GM21367 (cell line): ENCODE measurements around the gene GRIP1.

Source experiments
- ATAC-seq: cut with Tn5 transposase; IDR thresholded peaks from one replicate; pipeline ENCODE4 v1.9.1; 2021; ENCODE audit not compliant: unreplicated experiment

The GRIP1 gene

DNA sequence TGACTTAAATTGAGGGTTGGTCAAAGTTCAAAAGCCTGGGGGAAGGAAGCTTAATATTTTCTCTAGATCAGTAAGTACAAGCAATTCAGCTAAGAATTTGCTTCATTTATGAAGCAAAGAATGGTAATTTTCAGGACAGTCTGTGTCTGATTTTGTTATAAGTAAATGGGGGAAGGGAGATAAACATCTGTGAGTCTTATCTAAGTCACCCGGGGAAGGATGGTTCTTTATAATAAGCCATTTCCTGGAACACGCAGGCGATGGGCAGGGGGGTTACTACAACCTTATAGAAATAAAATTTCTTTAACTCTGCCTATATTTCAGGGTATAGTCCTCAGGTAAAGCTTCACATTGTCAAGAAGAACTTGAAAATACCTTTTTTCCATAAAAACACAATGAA is 333.7 kb downstream of the GRIP1 start:
- no peak for ATAC-seq

DNA sequence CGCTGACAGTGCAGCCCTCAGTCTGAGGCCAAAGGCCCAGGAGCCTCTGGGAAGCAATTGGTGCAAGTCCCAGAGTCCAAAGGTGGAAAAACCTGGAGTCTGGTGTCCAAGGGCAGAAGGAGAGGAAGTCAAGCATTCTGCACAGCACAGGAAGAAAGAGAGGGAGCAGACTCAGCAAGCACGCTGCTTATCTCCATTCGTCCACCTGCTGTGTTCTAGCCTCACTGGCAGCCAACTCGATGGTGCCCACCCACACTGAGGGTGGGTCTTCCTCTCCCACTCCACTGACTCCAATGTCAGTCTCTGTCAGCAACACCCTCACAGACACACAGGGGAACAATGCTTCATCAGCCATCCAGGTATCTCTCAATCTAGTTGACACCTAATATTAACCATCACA is 337.8 kb downstream of the GRIP1 start:
- ATAC-seq = no peak

DNA sequence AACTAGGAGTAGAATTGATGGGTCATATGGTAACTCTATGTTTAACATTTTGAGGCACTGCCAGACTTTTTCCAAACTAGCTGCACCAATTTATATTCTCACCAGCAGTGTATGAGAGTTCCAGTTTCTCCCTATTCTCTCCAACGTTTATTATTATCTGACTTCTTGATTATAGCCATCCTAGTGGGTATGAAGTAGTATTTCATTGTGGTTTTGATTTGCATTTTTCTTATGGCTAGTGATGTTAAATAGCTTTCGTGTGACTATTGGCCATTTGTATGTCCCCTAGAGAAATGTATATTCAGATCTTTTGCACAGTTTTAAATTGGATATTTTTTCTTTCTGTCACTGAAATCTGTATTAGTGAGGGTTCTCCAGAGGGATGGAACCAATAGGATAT is 338.7 kb downstream of the GRIP1 start:
- ATAC-seq = no peak

DNA sequence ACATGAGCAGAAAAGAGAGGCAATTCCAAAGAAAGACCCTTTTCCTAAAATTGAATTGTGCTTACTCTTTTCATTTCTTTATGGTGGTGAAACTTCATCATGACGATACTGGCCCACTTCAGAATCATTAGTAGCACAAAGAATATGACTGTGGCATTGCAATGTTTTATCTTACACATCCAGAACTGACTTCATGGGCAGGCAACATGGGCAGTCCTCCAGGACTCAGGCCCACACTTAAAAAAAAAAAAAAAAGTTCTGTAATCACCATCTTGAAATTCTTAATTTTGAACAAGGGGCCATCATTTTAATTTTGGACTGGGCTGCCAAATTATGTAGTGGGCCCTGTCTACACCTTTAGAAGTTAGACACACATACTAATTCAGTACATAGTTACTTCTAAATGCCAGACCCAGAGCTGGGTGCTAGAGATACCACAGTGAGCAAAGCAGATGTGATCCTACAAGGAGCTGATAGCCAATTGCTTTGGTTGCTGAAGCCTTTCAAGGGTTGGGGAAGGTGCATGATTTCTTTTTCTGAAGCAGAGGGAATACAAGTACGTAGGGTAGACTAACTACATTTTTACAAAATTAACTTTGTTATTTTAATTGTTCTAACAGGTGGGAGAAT is 341.4 kb downstream of the GRIP1 start:
- no peak for ATAC-seq

DNA sequence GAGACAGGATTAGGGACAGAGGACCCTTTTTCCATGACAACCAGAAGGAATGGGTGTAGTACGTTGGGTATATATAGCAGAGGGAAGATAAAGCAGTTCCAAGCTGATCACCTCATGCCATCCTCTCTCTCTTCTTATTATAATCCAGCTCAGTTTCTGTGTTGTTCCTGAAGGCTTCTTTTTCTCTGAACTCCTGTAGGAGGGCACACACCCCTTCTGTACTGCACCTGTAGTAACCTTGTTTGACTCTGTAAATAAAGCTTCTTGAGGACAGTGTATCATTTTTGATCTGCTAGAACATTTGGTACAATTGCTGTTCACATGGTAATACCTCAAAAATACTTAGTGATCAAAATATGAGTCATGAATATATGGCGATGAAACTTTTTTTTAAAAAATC is 343.1 kb downstream of the GRIP1 start:
- ATAC-seq = no peak

DNA sequence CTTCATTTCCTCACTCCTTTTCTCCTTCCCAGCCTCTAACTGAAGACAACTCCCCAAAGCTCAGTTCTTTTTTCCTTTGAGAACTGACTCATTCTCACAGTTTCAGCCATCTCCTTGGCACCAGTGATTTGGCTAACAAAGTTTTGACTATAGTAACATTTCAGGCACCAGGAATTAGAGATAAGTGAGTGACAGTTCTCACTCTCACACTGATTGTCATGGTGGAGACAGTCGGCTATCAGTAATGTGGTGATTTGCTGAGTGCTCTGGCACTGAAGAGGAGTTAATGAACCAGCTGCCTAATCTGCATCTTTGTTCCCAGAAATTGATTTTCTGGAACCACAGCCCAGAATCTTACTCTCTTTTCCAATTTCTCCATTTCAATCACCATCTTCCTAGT is 347.1 kb downstream of the GRIP1 start:
- no peak for ATAC-seq

DNA sequence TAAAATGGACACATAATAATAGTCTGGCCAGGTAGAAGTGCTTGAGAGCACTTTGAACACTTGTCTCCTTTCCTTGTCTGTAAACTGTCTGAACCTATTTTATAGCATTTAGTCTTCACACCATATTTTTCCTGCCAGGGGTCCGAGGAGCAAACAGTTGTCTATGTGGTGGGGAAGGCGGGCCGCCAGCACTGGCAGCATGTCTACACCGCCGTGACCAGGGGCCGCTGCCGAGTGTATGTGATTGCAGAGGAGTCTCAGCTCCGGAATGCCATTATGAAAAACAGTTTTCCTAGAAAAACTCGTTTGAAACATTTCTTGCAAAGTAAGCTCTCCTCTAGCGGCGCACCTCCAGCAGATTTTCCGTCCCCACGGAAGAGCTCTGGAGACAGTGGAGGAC is 347.9 kb downstream of the GRIP1 start:
- no peak for ATAC-seq

DNA sequence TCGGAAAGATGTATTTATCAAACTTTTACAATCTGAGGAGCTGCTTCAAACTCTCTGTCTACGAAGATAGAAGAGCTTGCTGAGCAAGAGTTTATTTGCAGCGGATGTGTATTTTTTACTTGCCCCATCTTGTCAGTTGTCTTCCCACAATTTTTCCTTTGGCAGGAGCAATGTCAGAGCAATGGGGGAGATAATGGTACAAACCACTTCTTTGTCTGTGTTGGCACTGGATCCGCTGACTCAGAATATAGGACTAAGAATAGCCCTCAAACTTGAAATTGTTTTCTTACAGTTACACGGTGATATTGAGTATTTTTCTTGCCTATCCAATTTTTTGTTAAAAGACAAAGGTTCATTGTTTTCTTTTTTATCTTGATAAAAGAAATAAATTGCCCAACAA is 348.9 kb downstream of the GRIP1 start:
- no peak for ATAC-seq

DNA sequence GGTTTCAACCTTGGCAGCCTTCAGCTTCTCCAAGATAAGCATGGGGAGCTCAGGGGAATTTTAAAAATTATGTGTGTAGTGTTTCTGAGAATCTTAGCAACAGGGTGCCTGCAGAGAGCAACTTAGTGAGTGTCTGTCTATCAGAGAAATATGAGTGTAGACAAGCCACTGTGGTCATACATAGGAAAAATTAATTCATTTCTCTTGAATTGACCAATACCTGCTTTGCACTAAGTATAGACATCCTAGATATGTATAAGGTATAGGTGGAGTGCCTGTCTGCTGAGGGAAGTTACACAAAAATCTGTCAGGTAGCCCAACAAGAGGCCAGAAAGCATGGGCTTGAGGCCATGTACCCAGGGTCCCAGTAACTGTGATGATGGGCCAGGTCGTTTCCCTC is 355.9 kb downstream of the GRIP1 start:
- ATAC-seq = no peak

DNA sequence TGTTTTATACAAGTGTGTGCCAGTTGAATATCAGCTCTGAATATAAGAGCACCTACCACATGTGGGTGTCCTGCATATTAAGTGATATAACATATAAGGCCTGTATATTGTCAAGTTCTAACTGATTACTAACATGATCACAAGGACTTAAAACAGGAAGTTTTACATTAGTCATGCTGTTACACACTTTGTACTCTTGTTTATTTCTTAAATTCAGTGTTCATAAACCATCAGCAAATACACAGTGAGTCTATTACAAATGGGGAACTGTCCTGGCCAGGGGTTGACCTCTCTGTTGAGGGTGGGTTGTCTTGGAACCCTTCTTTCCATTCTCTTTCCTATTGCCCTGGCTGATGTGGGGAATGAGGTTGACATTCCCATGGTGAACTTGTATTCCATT is 357.4 kb downstream of the GRIP1 start:
- no peak for ATAC-seq

DNA sequence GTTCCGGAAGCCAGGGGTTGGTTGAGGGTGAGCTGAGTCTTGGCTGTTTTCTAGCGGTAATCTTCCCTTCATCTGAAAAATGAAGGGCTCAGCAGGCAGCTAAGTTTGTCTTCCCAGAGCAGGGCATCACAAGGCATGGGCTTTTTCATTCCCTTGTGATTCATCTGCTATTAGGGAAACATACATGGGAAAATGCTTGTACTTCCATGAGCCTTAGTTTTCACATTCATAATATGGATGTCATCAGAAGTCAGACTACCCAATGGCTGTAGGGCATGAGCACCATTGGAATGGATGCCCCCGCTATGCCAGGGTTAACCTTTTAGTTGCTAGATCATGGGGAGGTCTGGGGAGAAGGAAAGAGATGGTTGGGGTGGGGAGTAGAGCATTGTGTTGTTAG is 357.9 kb downstream of the GRIP1 start:
- ATAC-seq = no peak

DNA sequence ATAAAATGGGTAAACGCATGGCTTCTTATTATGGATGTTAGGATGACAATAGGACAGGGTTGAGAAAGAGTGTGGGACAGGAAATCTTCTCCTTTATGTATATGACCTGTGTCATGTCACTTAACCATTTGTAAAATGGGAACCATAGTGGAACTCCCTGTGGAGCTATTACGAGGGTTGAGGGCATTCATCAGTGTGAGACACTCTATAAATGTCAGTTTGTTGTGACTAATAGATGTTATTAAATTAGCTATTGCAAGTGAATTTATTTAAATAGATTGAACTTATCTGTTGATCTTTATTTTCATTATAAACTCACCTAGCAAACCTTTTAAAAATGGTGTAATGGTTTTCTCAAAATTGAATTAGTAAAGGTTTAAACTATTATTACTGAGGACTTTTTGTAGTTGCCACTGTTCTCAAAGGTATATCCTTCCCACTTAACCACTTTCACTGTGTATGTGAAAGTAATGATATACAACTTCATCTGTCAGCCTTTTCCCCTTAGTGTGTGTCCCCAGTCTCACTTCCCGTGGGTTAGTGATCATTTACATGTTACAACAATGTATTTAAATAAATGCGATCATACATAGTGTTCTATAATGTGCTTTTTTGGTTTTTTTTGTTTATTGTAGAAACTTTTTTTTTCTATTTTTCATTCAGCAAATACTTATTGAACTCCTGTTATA is 359.5 kb downstream of the GRIP1 start:
- no peak for ATAC-seq

DNA sequence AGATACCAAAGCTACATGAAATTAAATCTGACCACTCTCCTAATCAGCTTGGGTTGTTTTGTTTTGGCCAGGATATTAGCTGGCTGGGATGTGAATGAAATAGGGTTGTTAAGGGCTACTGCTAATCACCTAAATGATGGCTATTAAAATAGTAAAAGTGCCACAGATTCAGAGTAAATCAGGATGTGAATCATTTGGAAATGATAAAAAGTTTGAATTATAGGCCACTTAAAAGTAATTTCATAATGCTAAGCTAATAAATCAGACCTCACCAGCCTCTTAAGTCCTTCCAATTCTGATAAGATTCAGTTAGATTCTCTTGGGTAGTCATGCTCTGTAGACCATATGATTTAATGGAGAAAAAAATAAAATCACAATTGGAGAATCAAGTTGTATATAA is 364.6 kb downstream of the GRIP1 start:
- no peak for ATAC-seq

DNA sequence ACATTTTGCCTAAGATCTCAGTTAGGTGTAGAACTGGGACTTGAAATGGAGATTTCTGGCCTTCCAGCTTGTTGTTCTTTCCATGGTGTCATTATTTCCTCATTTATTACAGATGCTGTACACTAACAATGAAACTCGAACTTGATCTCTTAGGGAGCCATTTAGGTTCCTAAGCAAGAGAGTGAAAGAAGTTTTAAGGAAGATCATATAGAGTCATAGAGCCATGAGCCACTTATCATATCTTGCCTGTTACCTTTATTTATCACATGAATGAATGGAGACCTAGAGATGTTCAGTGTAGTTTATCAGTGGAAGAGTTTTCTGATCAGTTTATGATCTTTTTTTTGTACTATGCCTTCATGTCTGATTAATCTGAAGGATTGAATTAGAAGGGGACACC is 366.7 kb downstream of the GRIP1 start:
- no peak for ATAC-seq

DNA sequence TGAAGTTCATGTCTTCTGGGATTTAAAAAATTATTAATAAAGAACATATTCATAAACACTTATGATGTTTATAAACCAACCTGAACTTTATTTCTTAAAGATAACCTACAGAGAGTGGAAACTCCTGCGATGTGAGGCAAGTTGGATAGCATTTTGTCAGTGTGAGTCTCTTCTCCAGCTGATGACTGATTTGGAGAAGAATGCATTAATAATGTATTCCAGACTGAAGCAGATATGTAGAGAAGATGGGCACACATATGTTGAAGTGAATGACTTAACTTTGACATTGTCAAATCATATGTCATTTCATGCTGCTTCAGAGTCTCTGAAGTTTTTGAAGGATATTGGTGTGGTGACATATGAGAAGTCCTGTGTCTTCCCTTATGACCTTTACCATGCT is 369.3 kb downstream of the GRIP1 start:
- ATAC-seq = no peak

DNA sequence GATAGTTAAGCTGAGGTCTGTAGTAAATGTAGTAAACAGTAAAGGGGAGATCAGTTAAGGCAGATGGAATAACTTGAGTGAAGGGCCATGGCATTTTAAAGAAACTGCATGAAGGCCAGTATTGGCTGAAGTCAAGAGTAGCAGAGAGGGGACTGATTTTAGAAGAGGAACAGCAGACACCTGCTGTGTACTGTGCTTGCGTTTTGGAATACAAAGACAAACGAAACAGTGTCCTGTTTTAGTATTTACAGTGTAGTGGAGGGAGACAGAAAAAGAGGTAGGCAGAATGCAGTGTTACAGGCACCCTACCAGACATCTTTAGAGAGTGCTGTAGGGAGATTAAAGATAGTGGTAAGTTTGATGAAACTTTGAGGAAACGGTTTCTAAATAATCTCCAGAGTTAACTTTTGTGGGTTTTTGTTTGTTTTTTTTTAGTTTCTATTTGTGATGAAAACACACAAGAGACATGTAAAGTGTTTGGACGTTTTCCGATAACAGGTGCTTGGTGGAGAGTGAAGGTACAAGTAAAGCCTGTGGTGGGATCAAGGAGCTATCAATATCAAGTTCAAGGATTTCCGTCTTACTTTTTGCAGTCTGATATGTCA is 374.5 kb downstream of the GRIP1 start:
- no peak for ATAC-seq

DNA sequence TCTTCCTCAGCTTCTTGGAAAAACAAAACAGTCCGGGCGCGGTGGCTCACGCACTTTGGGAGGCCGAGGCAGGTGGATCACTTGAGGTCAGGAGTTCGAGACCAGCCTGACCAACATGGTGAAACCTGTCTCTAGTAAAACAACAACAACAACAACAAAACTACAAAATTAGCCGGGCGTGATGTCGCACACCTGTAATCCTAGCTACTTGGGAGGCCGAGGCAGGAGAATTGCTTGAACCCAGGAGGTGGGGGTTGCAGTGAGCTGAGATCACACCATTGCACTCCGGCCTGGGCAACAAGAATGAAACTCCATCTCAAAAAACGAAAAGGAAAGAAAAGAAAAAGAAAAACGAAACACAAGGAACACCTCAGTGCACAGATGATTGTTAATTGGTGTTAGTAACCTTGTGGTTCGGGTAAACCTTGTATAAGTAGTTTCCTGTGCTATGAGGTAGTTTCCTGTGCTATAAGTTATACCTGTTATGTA is 375.5 kb downstream of the GRIP1 start:
- peak; percentile 38 for ATAC-seq

DNA sequence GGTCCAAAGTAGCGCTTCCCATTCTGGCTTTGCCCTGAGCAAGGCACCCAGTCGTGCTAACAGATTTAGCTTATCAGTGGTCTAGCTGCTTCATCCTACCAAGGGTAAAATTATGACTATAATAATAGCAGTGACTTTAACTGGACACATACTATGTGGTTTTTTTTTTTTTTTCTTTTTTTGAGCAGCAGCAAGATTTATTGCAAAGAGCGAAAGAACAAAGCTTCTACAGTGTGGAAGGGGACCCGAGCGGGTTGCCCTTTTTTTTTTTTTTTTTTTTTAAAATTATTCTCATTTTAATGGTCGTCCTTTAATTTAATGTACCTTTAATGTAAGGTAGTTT is 376.1 kb downstream of the GRIP1 start:
- ATAC-seq = no peak

DNA sequence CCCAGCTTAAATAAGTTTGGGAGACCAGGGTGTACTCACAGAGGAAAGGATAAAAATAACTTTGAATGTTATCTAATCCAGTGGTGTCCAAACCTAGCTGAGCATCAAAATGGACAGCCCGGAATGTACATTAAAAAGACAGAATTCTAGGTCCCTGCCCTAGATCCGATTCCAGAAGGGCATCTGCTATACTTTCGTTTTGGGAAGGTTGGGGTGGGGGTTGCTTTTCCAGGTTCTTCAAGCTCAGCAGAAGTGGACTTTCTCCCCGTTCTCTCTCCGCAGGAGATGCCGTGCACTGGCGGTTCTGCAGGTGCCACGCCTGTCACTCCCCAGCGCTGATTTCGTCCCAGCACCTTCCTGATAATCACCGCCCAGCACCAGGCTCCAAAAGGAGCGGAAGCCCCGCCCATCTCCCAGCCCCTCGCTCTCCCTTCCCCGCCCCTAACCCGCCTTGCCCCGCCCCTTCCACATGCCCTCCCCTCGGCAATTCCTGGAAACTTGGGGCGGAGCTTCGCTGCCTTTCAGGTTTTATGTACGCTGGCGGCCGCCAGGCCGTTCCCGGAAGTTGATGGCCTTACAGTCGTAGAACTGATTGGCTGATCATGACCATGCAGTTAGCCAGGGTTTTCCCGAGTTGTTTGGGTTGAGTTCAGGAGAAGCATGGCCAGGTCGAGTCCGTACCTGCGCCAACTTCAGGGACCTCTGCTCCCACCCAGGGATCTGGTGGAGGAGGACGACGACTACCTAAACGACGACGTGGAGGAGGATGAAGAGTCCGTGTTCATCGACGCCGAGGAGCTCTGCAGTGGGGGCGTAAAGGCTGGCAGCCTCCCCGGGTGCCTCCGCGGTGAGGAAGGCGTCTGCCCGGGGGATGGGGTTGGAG is 376.7 kb downstream of the GRIP1 start, which contains the start of gene HELB:
TSS of gene HELB (plus strand) at position 550 of the 883 bp plus-strand sequence. CDS start at position 661, 111 bp downstream.
- peak; percentile 91 for ATAC-seq

DNA sequence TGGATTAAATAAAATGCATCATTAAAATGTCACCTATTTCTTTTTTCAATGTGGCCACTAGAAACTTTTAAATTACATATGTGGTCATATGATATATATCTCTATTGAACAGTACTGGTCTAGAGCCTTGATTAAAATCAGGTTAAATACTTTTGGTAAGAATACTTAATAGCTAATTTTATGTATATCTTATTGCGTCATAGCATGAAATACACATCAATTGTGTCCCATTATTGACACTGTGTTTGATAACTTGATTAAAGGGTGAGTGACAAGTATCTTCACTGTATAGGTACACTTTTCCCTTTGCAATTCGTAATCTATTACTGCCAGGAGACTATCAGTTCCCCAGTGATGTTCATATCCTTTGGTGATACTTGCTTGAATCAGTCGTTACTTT is 381.0 kb downstream of the GRIP1 start:
- ATAC-seq = no peak
